HepG2 (cell line): ENCODE measurements around the gene DCAF8. TPM values are rescaled to one million over a fixed set of nuclear protein-coding genes. Genes with fewer than 3 reads are reported as not detected.

Experiments
- ATAC-seq: fragments of 200-7000 bp; cut with Tn5 transposase; 3 replicates; pipeline ENCODE4 v1.9.1; 2020; ENCODE audit warnings: mild to moderate bottlenecking, moderate library complexity
- BruUV-seq: library from RNA; stranded (reverse); fragments of 400-500 nt; replicated peaks from 2 replicates; lab custom pipeline; 2021; lab: Mats Ljungman, UMichigan
- CTCF ChIA-PET: fragments of 300-600 bp; formaldehyde crosslinking; extraction: SDS; loops from one replicate; lab custom pipeline; 2021; ENCODE audit warnings: low total read pairs, inconsistent platforms, low intra/inter-chr PET ratio; lab: Yijun Ruan, JAX
- POLR2A ChIA-PET: fragments of 350-600 bp; sonication (Branson Sonifier 250); formaldehyde crosslinking; loops from one replicate; lab custom pipeline; 2020; ENCODE audit warnings: antibody characterized with exemption, inconsistent platforms; lab: Yijun Ruan, JAX
- DNase-seq: peaks from one replicate; pipeline ENCODE4 v3.0.0-alpha.2; 2015; ENCODE audit warnings: low spot score
- FAIRE-seq: peaks from 3 replicates; lab custom pipeline; 2011; peaks lifted over from hg19 to GRCh38; lab: Jason Lieb, UNC
- H2AFZ ChIP-seq: one replicate; pipeline ENCODE4 v1.6.1; 2011; ENCODE audit warnings: low read length, inconsistent platforms
- H3K27ac ChIP-seq: fragments of 300-600 bp; 3 replicates; pipeline ENCODE4 v1.8.0; 2011; ENCODE audit warnings: mixed run types, mild to moderate bottlenecking, mixed read lengths, low read length, inconsistent platforms; ENCODE audit not compliant: insufficient read depth; ENCODE audit errors: extremely low read length
- H3K27me3 ChIP-seq, 2 experiments: fragments of 200-600 bp in 1 of 2; 2 replicates in 1 of 2; 3 replicates in 1 of 2; pipeline versions ENCODE4 v1.6.0 to v1.8.0; 2011; ENCODE audit warnings: low read length in 2 of 2, mild to moderate bottlenecking in 2 of 2, moderate library complexity in 2 of 2, inconsistent platforms in 1 of 2; ENCODE audit not compliant: insufficient read depth in 2 of 2, control insufficient read depth in 1 of 2
- H3K36me3 ChIP-seq, 2 experiments: fragments of 200-600 bp in 1 of 2; replicated peaks in 1 of 2; 2 replicates in 1 of 2; 3 replicates in 1 of 2; pipeline versions ENCODE4 v1.5.1 to v1.8.0; 2011; ENCODE audit warnings: low read length in 2 of 2, inconsistent platforms in 1 of 2; ENCODE audit not compliant: insufficient read depth in 2 of 2, control insufficient read depth in 1 of 2
- H3K4me1 ChIP-seq: 2 replicates; pipeline ENCODE4 v1.5.1; 2012; ENCODE audit warnings: low read length, inconsistent platforms; ENCODE audit not compliant: insufficient read depth
- H3K4me2 ChIP-seq: 2 replicates; pipeline ENCODE4 v1.6.0; 2011; ENCODE audit warnings: low read depth, low read length, inconsistent platforms
- H3K4me3 ChIP-seq, 3 experiments: fragments of 200-600 bp in 1 of 3; sonication (generic), shearing (Covaris generic) in 1 of 3; replicated peaks in 1 of 3; 2 replicates each; pipeline ENCODE4 v1.5.1; 2011 to 2016; ENCODE audit warnings: low read length in 3 of 3, inconsistent platforms in 2 of 3, low read depth in 2 of 3, mild to moderate bottlenecking in 2 of 3, control low read depth in 1 of 3, mixed read lengths in 1 of 3; ENCODE audit not compliant: insufficient read depth in 1 of 3
- H3K79me2 ChIP-seq: one replicate; pipeline ENCODE4 v1.6.1; 2011; ENCODE audit warnings: low read length, inconsistent platforms; ENCODE audit not compliant: insufficient read depth
- H3K9ac ChIP-seq: 2 replicates; pipeline ENCODE4 v1.6.0; 2011; ENCODE audit warnings: mild to moderate bottlenecking, low read depth, low read length, inconsistent platforms; ENCODE audit not compliant: insufficient read depth
- H3K9me3 ChIP-seq: 2 replicates; pipeline ENCODE4 v1.5.1; 2012; ENCODE audit warnings: mild to moderate bottlenecking, low read length
- H4K20me1 ChIP-seq: 2 replicates; pipeline ENCODE4 v1.6.0; 2011; ENCODE audit warnings: inconsistent platforms, mild to moderate bottlenecking, low read length, moderate library complexity; ENCODE audit not compliant: insufficient read depth
- FOXC1 ChIP-seq: sonication (generic); formaldehyde crosslinking; IDR thresholded peaks from 2 replicates; pipeline ENCODE4 v1.8.0; 2022; ENCODE audit warnings: mild to moderate bottlenecking, missing genetic modification reagents, borderline replicate concordance
- IKZF5 ChIP-seq: IDR thresholded peaks from 2 replicates; pipeline ENCODE4 v1.6.1; 2018; ENCODE audit warnings: missing genetic modification reagents, mild to moderate bottlenecking, missing compliant biosample characterization
- KAT8 ChIP-seq: IDR thresholded peaks from 2 replicates; pipeline ENCODE4 v1.6.1; 2016; ENCODE audit warnings: missing genetic modification reagents, missing compliant biosample characterization
- MAF1 ChIP-seq: sonication (generic); formaldehyde crosslinking; IDR thresholded peaks from 2 replicates; pipeline ENCODE4 v1.5.0; 2020; ENCODE audit warnings: missing genetic modification reagents, borderline replicate concordance
- MYC ChIP-seq: sonication (generic); formaldehyde crosslinking; IDR thresholded peaks from 2 replicates; pipeline ENCODE4 v1.9.0; 2021; ENCODE audit warnings: missing genetic modification reagents, borderline replicate concordance
- NFAT5 ChIP-seq: sonication (generic); formaldehyde crosslinking; IDR thresholded peaks from 2 replicates; pipeline ENCODE4 v1.4.0; 2020; ENCODE audit warnings: missing genetic modification reagents
- TAF1 ChIP-seq: sonication (generic); formaldehyde crosslinking; IDR thresholded peaks from 2 replicates; pipeline ENCODE4 v1.4.0; 2020; ENCODE audit warnings: missing genetic modification reagents
- TFDP1 ChIP-seq: IDR thresholded peaks from 2 replicates; pipeline ENCODE4 v1.6.1; 2016; ENCODE audit warnings: missing compliant biosample characterization, missing genetic modification reagents, borderline replicate concordance
- ZNF225 ChIP-seq: sonication (generic); formaldehyde crosslinking; IDR thresholded peaks from 2 replicates; pipeline ENCODE4 v1.4.0; 2020; ENCODE audit warnings: mild to moderate bottlenecking, missing genetic modification reagents
- ZNF260 ChIP-seq: sonication (generic); formaldehyde crosslinking; IDR thresholded peaks from 2 replicates; pipeline ENCODE4 v1.4.0; 2020; ENCODE audit warnings: missing genetic modification reagents, low read depth, mild to moderate bottlenecking, borderline replicate concordance
- ZNF441 ChIP-seq: sonication (generic); formaldehyde crosslinking; IDR thresholded peaks from 2 replicates; pipeline ENCODE4 v1.7.0; 2021; ENCODE audit warnings: missing genetic modification reagents, borderline replicate concordance
- ZNF570 ChIP-seq: sonication (generic); formaldehyde crosslinking; IDR thresholded peaks from 2 replicates; pipeline ENCODE4 v1.4.0; 2020; ENCODE audit warnings: mild to moderate bottlenecking, missing genetic modification reagents, borderline replicate concordance
- WGBS: methylation state at CpG from one replicate; pipeline ENCODE4 v1.1.6; 2017; ENCODE audit warnings: low lambda C conversion rate; 5-methylcytosine and 5-hydroxymethylcytosine counted together
- in situ Hi-C: cut with HindIII; loops from 2 replicates; pipeline ENCODE4 v1.10.0; 2017; ENCODE audit warnings: low pct_unique_long_range_greater_than_20kb; ENCODE audit not compliant: extremely low pct_ligation_motif_present
- intact Hi-C: fragments of 100-400 bp; cut with micrococcal nuclease; formaldehyde crosslinking; loops from one replicate; pipeline ENCODE4 v1.10.0; 2022; ENCODE audit not compliant: unreplicated experiment
- polyA plus RNA-seq, 8 experiments: library from polyadenylated mRNA; depleted of rRNA in 3 of 8; stranded (reverse) in 7 of 8; unstranded in 1 of 8; fragments of >200 nt; fragmentation: Illumina TruSeq in 4 of 8; extraction: Trizol in 4 of 8; gene quantifications; 2 replicates each; pipeline versions ENCODE4 v1.2.1 to v1.2.3, GENCODE V29; 2011 to 2016; ENCODE audit warnings: low read depth in 4 of 8, missing spikeins in 1 of 8, mixed read lengths in 1 of 8; ENCODE audit not compliant: insufficient read depth in 1 of 8
- total RNA-seq, 5 experiments: library from RNA; depleted of rRNA; stranded (reverse); fragments of >200 nt; fragmentation: Illumina TruSeq; extraction: Trizol; gene quantifications; 2 replicates each; pipeline ENCODE4 v1.2.3, GENCODE V29; 2016; ENCODE audit warnings: low read depth in 1 of 5

Gene DCAF8
- total and polyA plus RNA-seq, 2 of the 13 experiments (the other 11 are each of a cell fraction or from before 2014, with no cell fraction given), result 73.4 to 79.8 TPM

GRCh38 chr1:160277330-160277729 is 15.0 kb upstream of the DCAF8 start (continued):
- TF ChIP-seq IKZF5 (CRISPR knock-in tag) (no peak), TAF1 (CRISPR knock-in tag) (no peak), ZNF260 (no peak), MYC (no peak)

- no peaks in the 10 kb centered on the region for H3K9me3 ChIP-seq
- BruUV-seq, result no TSS peak
- H3K27me3 ChIP-seq, result no peaks in the 10 kb centered on the region
- H3K4me1 ChIP-seq, result peaks cover 8% of the 10 kb centered on the region; the same call in 1 of the 2 replicates
- in situ Hi-C loops, result no loop called here
- ATAC-seq (no peak), FAIRE-seq (no peak), DNase-seq (no peak)
- H2AFZ ChIP-seq, result no peak overlapping the region
- H3K9ac ChIP-seq, result no peak overlapping the region
- no peak for TF ChIP-seq FOXC1
- no peak for TF ChIP-seq ZNF570 (CRISPR knock-in tag)
- no peak for TF ChIP-seq KAT8
- TF ChIP-seq ZNF225 (CRISPR knock-in tag), result no peak
- no peak for TF ChIP-seq ZNF441
- no peak for TF ChIP-seq MAF1 (CRISPR knock-in tag)
- TF ChIP-seq TFDP1 (CRISPR knock-in tag), result no peak
- TF ChIP-seq NFAT5 (CRISPR knock-in tag), result no peak
- intact Hi-C loops, result no loop called here
- CTCF ChIA-PET, result no interaction called here
- H3K4me3 ChIP-seq, result no peak overlapping the region
- no peak overlapping the region for H3K4me2 ChIP-seq
- POLR2A ChIA-PET, result no interaction called here
- 94% methylated on average over 1 of the region's 1 CpG for WGBS
- no peaks in the 10 kb centered on the region for H4K20me1 ChIP-seq
- H3K27ac ChIP-seq, result no peak overlapping the region
- H3K79me2 ChIP-seq, result no peaks in the 10 kb centered on the region
- no peaks in the 10 kb centered on the region for H3K36me3 ChIP-seq
These were observed 8.7 kb upstream of the DCAF8 start for GRCh38 chr1:160271025-160271424.
